GM12865 (cell line): ENCODE measurements around the gene COL7A1.

Experiments used
- DNase-seq: peaks from one replicate; pipeline ENCODE4 v3.0.0; 2010; ENCODE audit warnings: low read depth
- H3K4me3 ChIP-seq: 2 replicates; pipeline ENCODE4 v1.5.1; 2011; ENCODE audit warnings: mild to moderate bottlenecking, low read depth, low read length, control low read depth
- CTCF ChIP-seq: IDR thresholded peaks from 2 replicates; pipeline ENCODE4 v1.5.1; 2011; ENCODE audit warnings: low read length, control low read depth, low read depth, inconsistent platforms; ENCODE audit not compliant: insufficient read depth; ENCODE audit errors: missing control alignments

Gene COL7A1

GRCh38 chr3:48607519-48607918 is 12.4 kb upstream of the COL7A1 start:
- no peak for TF ChIP-seq CTCF
- DNase-seq, result no peak
- H3K4me3 ChIP-seq, result no peak overlapping the region

- no peak for TF ChIP-seq CTCF
- H3K4me3 ChIP-seq, result no peak overlapping the region
- DNase-seq, result no peak
These were observed 6.5 kb upstream of the COL7A1 start for GRCh38 chr3:48601622-48601994.

GRCh38 chr3:48600711-48601621 is 5.8 kb upstream of the COL7A1 start:
- TF ChIP-seq CTCF, result no peak
- H3K4me3 ChIP-seq, result no peak overlapping the region
- DNase-seq, result no peak

GRCh38 chr3:48599509-48600285 is 4.6 kb upstream of the COL7A1 start:
- DNase-seq, result no peak
- H3K4me3 ChIP-seq, result no peak overlapping the region
- no peak for TF ChIP-seq CTCF

GRCh38 chr3:48599077-48599501 is 4.0 kb upstream of the COL7A1 start:
- no peak for TF ChIP-seq CTCF
- DNase-seq, result no peak
- no peak overlapping the region for H3K4me3 ChIP-seq

GRCh38 chr3:48598323-48599076 is 3.4 kb upstream of the COL7A1 start:
- no peak overlapping the region for H3K4me3 ChIP-seq
- DNase-seq, result no peak
- TF ChIP-seq CTCF, result no peak
